Activated T-cell treated with anti-CD3 and anti-CD28 coated beads for 24 hours (primary cell): ENCODE measurements around the gene MACROD1.
A peak's percentile ranks its signal among the peaks of the same experiment; 100 is the strongest.

Source experiments
- DNase-seq: peaks from one replicate; pipeline ENCODE4 v3.0.0-alpha.2; 2020; ENCODE audit warnings: low read depth

The MACROD1 gene

GRCh38 chr11:64152841-64153691 lies 12.8 kb downstream of the MACROD1 start:
- DNase-seq = peak; percentile 61

- DNase-seq = no peak
Observed at GRCh38 chr11:64151337-64151736, 14.6 kb downstream of the MACROD1 start.

GRCh38 chr11:64150481-64151239 lies 15.3 kb downstream of the MACROD1 start:
- DNase-seq = no peak

DNA sequence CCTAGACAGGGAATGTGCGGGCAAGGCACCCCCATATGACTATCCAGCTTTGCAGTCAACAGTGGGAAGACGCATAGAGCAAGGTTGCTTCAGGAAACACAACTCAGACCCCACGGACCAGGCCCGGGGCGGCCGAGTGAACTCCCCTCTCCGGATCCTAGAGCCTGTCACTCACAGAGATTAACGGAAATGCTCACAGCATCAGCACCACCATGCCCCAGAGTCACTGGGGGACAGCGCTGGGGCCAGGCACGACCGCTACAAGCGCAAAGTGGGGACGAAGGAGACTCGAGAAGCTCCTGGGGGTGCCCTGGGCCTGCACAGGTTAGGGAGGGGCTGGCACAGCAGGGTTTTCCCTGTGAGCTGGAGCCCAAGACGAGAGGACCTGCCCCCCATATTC lies 15.9 kb downstream of the MACROD1 start:
- DNase-seq = no peak

GRCh38 chr11:64148917-64149617 lies 16.8 kb downstream of the MACROD1 start:
- DNase-seq = no peak

DNA sequence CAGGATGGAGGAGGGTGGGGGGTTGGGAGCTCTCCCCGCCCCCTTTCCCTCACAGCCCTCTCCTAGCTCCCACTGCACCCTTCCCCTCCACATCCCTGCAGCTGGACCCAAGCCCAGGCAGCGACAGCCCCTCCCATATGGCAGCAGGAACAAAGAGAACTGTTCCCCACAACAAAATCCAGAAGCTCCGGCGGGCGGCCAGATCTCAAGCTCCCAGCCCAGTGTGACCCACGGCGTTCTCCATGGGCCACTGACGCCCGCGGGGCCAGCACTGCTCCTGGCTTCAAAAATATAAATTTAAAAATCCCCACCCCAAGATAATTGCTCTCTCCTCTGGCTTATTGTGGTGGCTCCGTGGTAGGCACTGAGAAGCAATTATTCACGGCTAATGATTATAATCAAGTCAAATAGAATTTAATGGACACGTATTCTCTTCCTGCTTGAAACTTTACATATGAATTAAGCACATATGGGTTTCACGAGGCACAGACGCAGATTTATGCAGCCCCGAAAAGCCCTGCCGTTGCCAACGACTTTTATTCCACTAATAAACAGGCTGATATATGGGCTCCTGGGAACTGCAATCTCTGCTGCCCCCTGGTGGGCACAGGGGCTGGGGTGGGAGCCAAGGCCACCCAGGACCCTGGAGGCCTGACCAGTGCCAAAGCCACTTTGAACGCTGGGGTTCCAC lies 17.5 kb downstream of the MACROD1 start:
- DNase-seq = peak; percentile 56

- peak; percentile 41 for DNase-seq
Observed at GRCh38 chr11:64146036-64146955, 19.6 kb downstream of the MACROD1 start.

DNA sequence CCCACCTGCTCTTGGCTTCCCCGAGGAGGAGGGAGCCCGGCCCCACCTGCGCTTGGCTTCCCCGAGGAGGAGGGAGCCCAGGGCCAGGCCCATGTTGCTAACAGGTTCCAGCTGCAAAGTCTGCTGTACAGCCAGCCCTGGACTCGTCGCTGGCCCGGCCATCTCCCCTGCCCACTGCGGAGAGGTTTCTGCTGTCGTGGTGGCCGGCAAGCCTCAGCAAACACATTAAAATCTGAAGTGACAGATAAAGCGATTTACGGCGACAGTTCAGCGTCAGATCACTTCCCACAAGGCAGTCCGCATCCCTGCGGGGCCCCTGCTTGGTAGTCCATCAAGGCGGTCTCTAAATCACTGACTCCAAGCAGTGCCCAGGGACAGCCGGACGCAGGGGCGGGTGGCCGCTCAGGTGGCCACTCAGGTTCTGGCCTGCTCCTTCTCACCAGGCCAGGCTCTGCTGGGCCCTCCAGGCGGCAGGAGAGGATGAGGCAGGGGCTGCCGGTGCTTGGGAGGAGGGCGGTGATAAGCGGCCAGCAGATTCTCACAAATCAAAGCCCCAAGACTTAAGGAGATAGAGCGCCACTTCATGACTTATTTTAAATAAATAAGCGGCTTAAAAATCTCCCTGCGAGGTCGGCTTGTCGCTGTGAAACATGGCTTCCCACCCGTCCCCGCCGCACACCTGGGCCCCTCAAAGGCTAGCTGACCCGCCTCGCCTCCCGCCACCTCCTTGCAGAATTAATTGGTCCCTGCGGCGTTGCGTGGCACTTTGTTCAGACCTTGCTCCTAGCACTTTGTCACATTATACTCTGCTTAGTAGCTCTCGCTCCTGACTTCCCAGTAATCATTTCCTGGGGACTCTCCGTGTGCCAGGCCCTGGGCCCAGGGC lies 21.1 kb downstream of the MACROD1 start:
- no peak for DNase-seq

GRCh38 chr11:64141081-64141783 lies 24.7 kb downstream of the MACROD1 start:
- no peak for DNase-seq

DNA sequence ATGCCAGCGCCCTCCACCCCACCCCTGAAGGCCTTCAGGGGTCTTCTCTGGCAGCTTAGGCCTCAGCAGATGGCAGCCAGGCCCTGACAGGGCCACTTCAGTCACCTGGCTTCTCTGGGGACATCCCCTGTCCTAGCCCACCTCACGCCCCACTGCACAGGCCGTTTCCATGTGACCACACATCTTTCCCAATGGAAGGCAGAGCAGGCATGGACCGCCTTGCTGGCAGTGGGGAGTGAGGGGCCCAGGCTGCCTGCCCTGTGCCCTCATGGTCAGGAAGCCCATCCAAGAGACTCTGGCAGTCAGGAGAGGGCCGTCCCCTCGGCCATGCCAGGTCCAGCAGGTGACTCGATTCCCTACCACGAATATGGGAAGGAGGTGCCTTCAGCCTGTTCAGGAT lies 25.8 kb downstream of the MACROD1 start:
- no peak for DNase-seq

DNA sequence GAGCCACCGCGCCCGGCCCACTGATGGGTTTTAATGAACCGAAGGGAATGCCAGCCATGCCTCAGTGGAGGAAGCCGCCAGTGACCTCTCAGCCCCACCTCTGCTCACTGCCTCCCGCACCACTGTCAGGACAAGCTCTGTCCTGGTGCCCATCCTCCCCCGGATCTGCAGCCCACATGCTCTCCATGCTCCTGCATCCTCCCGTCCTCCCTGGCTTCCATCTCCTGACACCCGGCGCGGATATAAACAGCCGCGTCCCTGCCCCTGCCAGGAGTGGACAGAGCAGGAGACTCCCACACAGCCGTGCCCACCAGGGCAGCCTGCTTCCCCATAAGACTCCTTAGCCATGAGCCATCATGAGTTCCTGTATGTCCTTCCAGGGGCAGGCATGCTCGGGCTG lies 26.9 kb downstream of the MACROD1 start:
- no peak for DNase-seq

- DNase-seq = no peak
Observed at GRCh38 chr11:64138398-64138797, 27.5 kb downstream of the MACROD1 start.

- DNase-seq = no peak
Observed at GRCh38 chr11:64136765-64137441, 29.0 kb downstream of the MACROD1 start.

DNA sequence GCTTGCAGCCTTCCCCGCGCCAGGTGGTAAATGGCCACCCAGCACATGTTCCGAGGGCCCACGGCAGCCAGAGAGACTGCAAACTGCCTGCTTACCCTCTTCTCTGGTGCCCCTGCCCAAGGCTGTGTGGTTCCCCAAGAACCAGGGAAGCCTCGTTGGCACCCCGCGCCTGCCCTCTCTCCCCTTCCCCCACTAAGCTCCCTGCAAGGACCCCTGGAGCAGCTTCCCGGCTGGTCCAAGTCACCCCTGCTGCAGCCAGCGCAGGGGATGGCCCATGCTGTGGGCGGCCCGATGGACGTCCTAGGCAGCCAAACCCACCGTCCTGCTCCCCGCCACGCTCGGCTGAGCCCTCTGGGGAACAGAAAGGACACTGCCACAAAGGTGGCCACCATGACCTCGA lies 30.2 kb downstream of the MACROD1 start:
- DNase-seq = no peak

DNA sequence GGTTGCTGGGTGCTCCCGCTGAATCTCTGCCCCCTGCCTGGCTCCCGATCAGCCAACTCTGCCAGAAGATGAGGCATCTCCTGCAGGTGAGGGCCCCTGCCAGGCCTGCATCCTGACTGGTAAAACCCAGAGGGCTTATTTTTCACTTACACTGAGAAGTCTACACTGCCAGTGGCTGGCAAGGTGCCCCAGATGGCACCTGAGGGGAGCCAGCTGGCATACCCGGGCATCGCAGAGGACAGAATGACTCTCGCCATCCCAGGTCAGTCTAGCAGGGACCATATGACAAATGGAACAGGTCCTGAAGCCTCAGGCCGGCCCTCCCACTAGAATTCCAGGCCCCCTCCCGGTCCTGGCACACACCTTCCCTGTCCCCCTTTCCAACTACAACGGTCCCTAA lies 30.9 kb downstream of the MACROD1 start:
- DNase-seq = no peak

- no peak for DNase-seq
Observed at GRCh38 chr11:64132982-64133705, 32.8 kb downstream of the MACROD1 start.

DNA sequence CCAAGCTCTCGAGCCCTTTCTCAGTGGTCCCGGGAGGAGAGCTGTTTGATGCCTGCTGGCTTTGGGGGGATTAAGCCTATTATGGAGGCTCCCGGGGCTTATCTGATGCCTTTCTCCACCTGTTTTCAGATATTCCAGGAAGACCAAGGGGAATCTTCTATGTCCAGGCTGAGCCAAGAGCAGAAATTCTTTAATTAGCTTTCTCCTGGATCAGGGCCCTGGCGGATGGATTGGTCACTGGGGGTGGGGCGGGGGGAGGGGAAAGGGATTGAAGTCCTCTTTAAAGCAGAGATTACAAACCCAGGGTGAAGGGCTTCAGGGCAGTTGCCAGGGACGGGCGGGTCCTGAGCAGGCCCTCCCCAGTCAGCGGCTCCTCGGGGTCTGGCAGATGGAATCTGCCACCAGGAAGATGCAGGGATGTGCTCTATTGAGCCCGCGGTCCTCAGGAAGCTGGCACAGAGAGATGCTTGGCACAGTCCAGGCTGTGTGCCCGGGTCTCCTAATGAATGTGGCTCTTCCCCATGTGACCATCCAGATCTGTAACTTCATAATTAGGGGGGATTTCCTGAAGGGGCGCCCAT lies 33.6 kb downstream of the MACROD1 start:
- DNase-seq = no peak
